Neural crest cell (in vitro differentiated cells): ENCODE measurements around the gene TRPM4. TPM values are rescaled to one million over a fixed set of nuclear protein-coding genes. Genes with fewer than 3 reads are reported as not detected.

Source experiments
- DNase-seq: peaks from one replicate; pipeline ENCODE4 v3.0.0; 2021; ENCODE audit warnings: low read depth, mixed read lengths, low spot score
- H3K27ac Mint-ChIP-seq: one replicate; pipeline ENCODE4 v1.8.0; 2021; ENCODE audit warnings: mild to moderate bottlenecking, mixed read lengths; ENCODE audit not compliant: unreplicated experiment
- H3K27me3 Mint-ChIP-seq: 2 replicates; pipeline ENCODE4 v1.8.0; 2021; ENCODE audit warnings: low read depth, mild to moderate bottlenecking, mixed read lengths
- H3K36me3 Mint-ChIP-seq: 2 replicates; pipeline ENCODE4 v1.8.0; 2021; ENCODE audit warnings: low read depth, mild to moderate bottlenecking, mixed read lengths
- H3K4me1 Mint-ChIP-seq: 2 replicates; pipeline ENCODE4 v1.8.0; 2021; ENCODE audit warnings: mixed read lengths
- H3K4me3 Mint-ChIP-seq: one replicate; pipeline ENCODE4 v1.8.0; 2021; ENCODE audit warnings: mild to moderate bottlenecking, mixed read lengths
- H3K9me3 Mint-ChIP-seq: 2 replicates; pipeline ENCODE4 v1.8.0; 2021; ENCODE audit warnings: mixed read lengths
- CTCF ChIP-seq: fragments of 200-600 bp; sonication (generic); conservative IDR thresholded peaks from 2 replicates; pipeline ENCODE4 v1.5.0; 2021; ENCODE audit warnings: antibody characterized with exemption, mild to moderate bottlenecking
- long read RNA-seq: library from polyadenylated mRNA; unstranded; transcript quantifications from one replicate; pipeline ENCODE4 v2.0.0, GENCODE V29; 2020
- total RNA-seq: library from RNA; stranded (reverse); gene quantifications from 2 replicates; pipeline ENCODE4 v1.2.1, GENCODE V29; 2021

Gene TRPM4
- 8.1 and 9.6 TPM in 2 replicates for total RNA-seq
- long read RNA-seq, partial matches to known transcripts = 1 of 2 reads
- long read RNA-seq, other reads (novel, unspliced or antisense) = 1 of 2 reads

GRCh38 chr19:49157445-49158224 lies at the start of gene TRPM4:
Gene TRPM4 (plus strand): TSS chr19:49157792. CDS start chr19:49157867, 75 bp downstream.
- no peak within 1 kb of the TSS for H3K27ac Mint-ChIP-seq
- peaks cover 20% of the 10 kb centered on the region for H3K4me1 Mint-ChIP-seq
- peak within 1 kb of the TSS; percentile 73 for H3K4me3 Mint-ChIP-seq
- no peak for TF ChIP-seq CTCF
- H3K36me3 Mint-ChIP-seq = no peaks in the 10 kb centered on the region
- DNase-seq = peak; percentile 81
- peaks cover 9% of the 10 kb centered on the region for H3K9me3 Mint-ChIP-seq
- H3K27me3 Mint-ChIP-seq = peaks cover 23% of the 10 kb centered on the region

GRCh38 chr19:49109051-49109450 lies 48.5 kb upstream of the TRPM4 start:
- H3K4me3 Mint-ChIP-seq = peak overlapping the region; percentile 50
- no peaks in the 10 kb centered on the region for H3K9me3 Mint-ChIP-seq
- H3K4me1 Mint-ChIP-seq = peaks cover 15% of the 10 kb centered on the region
- DNase-seq = no peak
- no peak overlapping the region for H3K27ac Mint-ChIP-seq
- H3K36me3 Mint-ChIP-seq = peaks cover 19% of the 10 kb centered on the region
- no peak for TF ChIP-seq CTCF
- peaks cover 12% of the 10 kb centered on the region for H3K27me3 Mint-ChIP-seq

GRCh38 chr19:49109569-49110233 lies 47.9 kb upstream of the TRPM4 start:
- no peak for TF ChIP-seq CTCF
- Mint-ChIP-seq H3K27me3 (peaks cover 12% of the 10 kb centered on the region), H3K9me3 (no peaks in the 10 kb centered on the region), H3K4me1 (peaks cover 15% of the 10 kb centered on the region), H3K36me3 (peaks cover 18% of the 10 kb centered on the region), H3K4me3 (peak overlapping the region; percentile 50), H3K27ac (no peak overlapping the region)
- no peak for DNase-seq

GRCh38 chr19:49110567-49110966 lies 47.0 kb upstream of the TRPM4 start:
- Mint-ChIP-seq H3K4me3 (peak overlapping the region; percentile 84), H3K4me1 (peaks cover 21% of the 10 kb centered on the region), H3K36me3 (peaks cover 17% of the 10 kb centered on the region), H3K27ac (no peak overlapping the region), H3K9me3 (no peaks in the 10 kb centered on the region), H3K27me3 (peaks cover 15% of the 10 kb centered on the region)
- DNase-seq = no peak
- TF ChIP-seq CTCF = no peak

- Mint-ChIP-seq H3K4me1 (peaks cover 25% of the 10 kb centered on the region), H3K9me3 (no peaks in the 10 kb centered on the region), H3K36me3 (peaks cover 17% of the 10 kb centered on the region), H3K27ac (no peak overlapping the region), H3K4me3 (peak overlapping the region; percentile 84), H3K27me3 (peaks cover 15% of the 10 kb centered on the region)
- no peak for TF ChIP-seq CTCF
- DNase-seq = no peak
Observed at GRCh38 chr19:49111218-49111998, 46.2 kb upstream of the TRPM4 start.
